Activated CD4-positive, alpha-beta T cell treated with anti-CD3 and anti-CD28 coated beads, Interleukin-2, amount 10 ng/mL, durations not matched to agents 24 days and 14 days (primary cell): ENCODE results near the gene PLEKHJ1. TPM values are rescaled to one million over a fixed set of nuclear protein-coding genes. Genes with fewer than 3 reads are reported as not detected.

Experiments
- DNase-seq: peaks from one replicate; pipeline ENCODE4 v3.0.0; 2022
- H3K27ac Mint-ChIP-seq: one replicate; pipeline ENCODE4 v1.8.0; 2022; ENCODE audit warnings: mild to moderate bottlenecking, mixed read lengths
- H3K27me3 Mint-ChIP-seq: one replicate; pipeline ENCODE4 v1.8.0; 2022; ENCODE audit warnings: mixed read lengths
- H3K36me3 Mint-ChIP-seq: one replicate; pipeline ENCODE4 v1.8.0; 2022; ENCODE audit warnings: low read depth, mild to moderate bottlenecking, mixed read lengths
- H3K4me1 Mint-ChIP-seq: one replicate; pipeline ENCODE4 v1.8.0; 2021; ENCODE audit warnings: mixed read lengths
- H3K4me3 Mint-ChIP-seq: one replicate; pipeline ENCODE4 v1.8.0; 2022; ENCODE audit warnings: mild to moderate bottlenecking, moderate library complexity, mixed read lengths
- H3K9me3 Mint-ChIP-seq: one replicate; pipeline ENCODE4 v1.8.0; 2021; ENCODE audit warnings: mixed read lengths
- intact Hi-C: fragments of 100-400 bp; cut with micrococcal nuclease; formaldehyde crosslinking; loops from one replicate; pipeline ENCODE4 v1.15.1; 2023
- total RNA-seq: library from RNA; stranded (reverse); gene quantifications from 2 replicates; pipeline ENCODE4 v1.2.3, GENCODE V29; 2022

The PLEKHJ1 gene
- total RNA-seq, 1 donor from 2014 or later: 70.5 TPM

DNA sequence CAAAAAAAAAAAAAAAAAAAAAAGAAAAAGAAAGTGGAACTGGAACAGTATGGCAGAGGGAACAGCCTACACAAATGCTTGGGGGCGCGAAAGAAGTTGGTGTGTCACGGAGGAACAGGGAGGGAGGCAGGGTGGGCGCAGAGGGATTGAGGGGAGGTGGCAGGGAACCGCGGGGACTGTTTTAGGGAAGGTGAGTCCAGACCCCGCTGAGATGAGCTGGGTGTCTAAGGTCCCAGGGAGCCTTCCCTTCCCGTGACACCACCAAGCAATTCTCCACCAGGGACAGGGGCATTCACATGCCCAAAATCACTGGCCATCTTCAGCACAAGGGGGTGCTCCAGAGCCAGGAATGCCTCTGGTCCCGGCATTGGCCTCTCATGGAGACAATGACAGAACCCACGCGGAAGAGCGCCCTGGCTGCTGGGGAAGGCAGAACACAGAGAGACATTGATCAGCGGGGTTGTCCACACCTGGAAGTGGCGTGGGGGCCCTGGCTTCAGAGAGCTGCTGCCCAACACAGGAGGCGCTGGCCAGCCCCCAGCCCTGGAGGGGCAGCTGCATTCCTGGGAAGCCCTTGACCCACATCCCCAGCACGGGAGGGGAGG lies 38.9 kb upstream of the PLEKHJ1 start:
- peak; percentile 87 for DNase-seq
- peaks cover 34% of the 10 kb centered on the region for H3K36me3 Mint-ChIP-seq
- no peaks in the 10 kb centered on the region for H3K9me3 Mint-ChIP-seq
- peak overlapping the region; percentile 37 for H3K4me3 Mint-ChIP-seq
- no peaks in the 10 kb centered on the region for H3K27me3 Mint-ChIP-seq
- intact Hi-C loops: loop anchor here (5.0 to 10.0 kb wide), 2 partner anchors 120 to 337 kb away; no protein-coding TSS in a partner anchor
- peaks cover 27% of the 10 kb centered on the region for H3K4me1 Mint-ChIP-seq
- peak overlapping the region; percentile 20 for H3K27ac Mint-ChIP-seq

DNA sequence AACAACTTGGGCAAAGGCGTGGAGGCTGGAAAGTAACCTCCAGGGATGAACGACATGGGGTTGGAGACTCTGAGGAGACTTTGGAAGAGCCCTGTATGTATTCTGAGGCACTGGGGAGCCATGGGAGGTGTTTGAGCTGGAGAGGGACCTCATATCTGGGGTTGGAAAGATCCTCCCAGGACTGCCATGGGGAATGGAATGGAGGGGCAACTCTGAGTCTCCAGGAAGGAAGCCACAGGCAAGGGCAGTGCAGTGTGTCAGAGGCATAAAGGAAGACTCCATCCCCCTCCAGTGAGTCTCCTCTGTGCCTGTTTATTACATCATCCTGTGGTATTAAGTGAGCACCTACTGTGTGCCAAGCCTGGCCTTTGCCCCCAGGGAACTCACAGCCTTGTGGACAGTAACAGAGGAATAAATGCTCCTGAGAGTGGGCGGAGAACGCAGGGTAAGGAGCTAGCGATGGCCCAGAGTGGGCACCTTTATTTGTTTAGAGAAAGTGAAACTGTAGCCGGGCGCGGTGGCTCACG lies 38.1 kb upstream of the PLEKHJ1 start:
- peaks cover 41% of the 10 kb centered on the region for H3K36me3 Mint-ChIP-seq
- intact Hi-C loops: loop anchor here (5.0 to 10.0 kb wide), 2 partner anchors 121 to 338 kb away; no protein-coding TSS in a partner anchor
- no peaks in the 10 kb centered on the region for H3K9me3 Mint-ChIP-seq

DNA sequence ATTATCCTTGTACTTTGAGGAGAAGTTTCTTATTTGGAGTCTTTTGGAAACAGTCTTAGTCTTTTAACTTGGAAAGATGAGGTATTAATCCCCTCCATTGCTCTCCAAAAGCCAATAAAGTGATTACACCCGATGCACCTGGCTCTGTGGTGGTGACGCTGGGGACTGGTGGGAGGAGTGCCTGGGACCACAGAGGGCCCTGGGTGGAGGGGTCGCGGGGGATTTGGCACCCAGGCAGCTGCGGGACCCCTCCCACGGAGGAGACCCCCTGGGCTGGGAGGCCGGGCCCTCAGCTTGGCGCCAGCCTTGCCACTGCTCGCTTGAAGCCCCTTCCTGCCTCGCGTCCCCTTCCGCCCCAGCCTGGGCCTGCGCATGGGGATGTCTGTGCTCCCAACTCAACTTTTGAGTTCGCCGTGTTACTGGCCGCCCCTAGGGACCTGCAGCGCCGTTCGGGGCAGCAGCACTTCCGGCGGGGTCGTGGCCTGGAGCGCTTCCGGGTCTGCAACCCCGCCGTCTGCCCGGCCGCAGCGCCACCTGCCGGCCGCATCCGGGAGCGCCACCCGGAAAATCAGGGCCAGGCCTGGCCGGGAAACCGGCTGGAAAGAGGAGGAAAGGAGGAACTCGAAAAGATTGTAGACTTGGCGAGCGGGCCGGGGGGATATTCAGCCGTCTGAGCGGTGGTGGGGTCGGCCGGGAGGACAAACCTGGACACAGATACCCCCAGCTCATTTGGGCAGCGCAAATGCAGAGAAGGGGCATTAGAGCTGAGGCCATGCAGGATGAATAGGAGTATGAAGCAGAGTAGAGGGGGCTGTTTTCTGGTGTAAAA lies 37.4 kb upstream of the PLEKHJ1 start:
- intact Hi-C loops: loop anchor here (1.0 to 10.0 kb wide), 3 partner anchors 37 to 339 kb away; partner anchors contain the start of genes PLEKHJ1 and SF3A2
- Mint-ChIP-seq H3K4me3 (peak overlapping the region; percentile 84), H3K9me3 (no peaks in the 10 kb centered on the region), H3K27ac (peak overlapping the region; percentile 75), H3K4me1 (peaks cover 27% of the 10 kb centered on the region), H3K36me3 (peaks cover 41% of the 10 kb centered on the region), H3K27me3 (no peaks in the 10 kb centered on the region)
- peak; percentile 95 for DNase-seq

More for the DNA sequence above, 38.1 kb upstream of the PLEKHJ1 start:
- Mint-ChIP-seq H3K27me3 (no peaks in the 10 kb centered on the region), H3K4me3 (peak overlapping the region; percentile 84), H3K27ac (peak overlapping the region; percentile 75), H3K4me1 (peaks cover 27% of the 10 kb centered on the region)
- DNase-seq: peak; percentile 67

DNA sequence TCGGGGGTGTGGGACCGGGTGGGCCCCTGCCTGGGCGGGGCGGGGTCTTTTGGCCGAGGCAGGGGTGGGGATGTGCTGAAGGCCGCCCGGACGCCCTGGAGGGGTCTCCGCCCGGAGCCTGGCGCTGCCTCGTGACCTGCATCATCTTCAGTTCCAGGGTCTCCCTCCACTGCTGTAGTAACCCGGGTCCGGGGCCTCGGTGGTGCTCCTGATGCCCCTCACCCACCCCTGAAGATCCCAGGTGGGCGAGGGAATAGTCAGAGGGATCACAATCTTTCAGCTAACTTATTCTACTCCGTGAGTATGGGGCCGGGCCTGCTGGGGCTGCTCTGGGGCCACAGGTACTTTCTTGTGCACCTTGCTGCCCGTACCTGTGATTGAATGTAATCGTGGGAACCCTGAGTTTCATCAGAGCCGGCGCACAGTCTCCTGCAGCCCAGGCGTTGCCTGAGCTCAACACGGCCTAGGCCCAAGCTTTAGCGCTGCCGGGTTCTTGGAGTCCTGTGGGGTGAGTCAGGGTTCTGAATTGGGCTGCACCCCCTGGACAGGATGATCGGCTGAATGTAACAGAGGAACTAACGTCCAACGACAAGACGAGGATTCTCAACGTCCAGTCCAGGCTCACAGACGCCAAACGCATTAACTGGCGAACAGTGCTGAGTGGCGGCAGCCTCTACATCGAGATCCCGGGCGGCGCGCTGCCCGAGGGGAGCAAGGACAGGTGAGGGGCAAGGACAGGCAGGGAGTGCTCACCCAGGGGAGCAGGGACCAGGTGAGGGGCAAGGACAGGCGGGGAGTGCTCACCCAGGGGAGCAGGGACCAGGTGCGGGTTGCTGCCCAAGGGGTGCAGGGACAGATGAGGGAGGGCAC lies 35.3 kb upstream of the PLEKHJ1 start:
- no peaks in the 10 kb centered on the region for H3K27me3 Mint-ChIP-seq
- peak overlapping the region; percentile 93 for H3K4me3 Mint-ChIP-seq
- H3K9me3 Mint-ChIP-seq: no peaks in the 10 kb centered on the region
- H3K4me1 Mint-ChIP-seq: peaks cover 32% of the 10 kb centered on the region
- intact Hi-C loops: loop anchor here (2.0 to 10.0 kb wide), 3 partner anchors 121 to 341 kb away; partner anchors contain the start of gene AP3D1
- H3K36me3 Mint-ChIP-seq: peaks cover 41% of the 10 kb centered on the region
- H3K27ac Mint-ChIP-seq: peak overlapping the region; percentile 84
- peak; percentile 75 for DNase-seq

DNA sequence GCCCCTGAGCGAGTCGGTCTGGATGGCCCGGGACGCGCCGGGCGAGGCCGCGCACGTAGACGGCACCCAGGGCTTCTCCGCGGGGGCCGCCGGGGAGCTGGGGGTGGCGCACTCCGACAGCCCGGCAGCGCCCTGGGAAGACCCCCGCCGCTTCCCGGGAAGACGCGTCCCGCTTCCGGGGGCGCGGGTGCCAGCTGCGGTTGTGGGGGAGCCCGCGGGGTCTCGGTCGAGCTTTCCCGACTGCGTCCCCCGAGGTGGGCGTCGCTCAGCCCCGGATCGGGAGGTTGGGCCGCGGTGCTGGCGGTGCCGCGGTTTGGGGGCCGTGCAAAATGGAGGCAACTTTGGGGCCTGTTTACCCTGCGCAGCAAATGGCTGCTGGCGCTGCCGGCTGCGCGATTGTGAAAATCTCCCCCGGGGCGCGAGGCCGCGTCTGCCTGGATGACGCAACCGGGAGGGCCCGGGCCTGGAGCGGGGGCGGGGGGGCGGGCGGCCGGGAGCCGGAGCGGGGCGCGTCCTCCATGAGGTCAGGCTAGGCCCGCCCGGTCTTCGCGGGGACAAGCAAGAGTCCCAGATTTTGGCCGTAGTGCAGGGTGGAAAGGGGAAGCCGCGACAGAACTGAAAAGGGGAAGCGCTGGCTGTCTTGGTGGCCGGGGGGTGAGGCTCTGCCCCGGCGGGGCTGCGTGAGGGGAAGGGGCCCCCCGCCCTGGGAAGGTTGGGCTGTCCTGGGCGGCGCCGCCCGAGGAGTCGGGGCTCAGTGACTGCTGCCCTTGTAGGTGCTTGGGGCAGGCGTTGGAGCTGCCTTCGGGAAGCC lies 34.5 kb upstream of the PLEKHJ1 start:
- no peaks in the 10 kb centered on the region for H3K27me3 Mint-ChIP-seq
- peaks cover 35% of the 10 kb centered on the region for H3K4me1 Mint-ChIP-seq
- intact Hi-C loops: loop anchor here (2.0 to 10.0 kb wide), 3 partner anchors 120 to 342 kb away; partner anchors contain the start of gene AP3D1
- peak overlapping the region; percentile 91 for H3K27ac Mint-ChIP-seq
- H3K9me3 Mint-ChIP-seq: no peaks in the 10 kb centered on the region
- DNase-seq: peak; percentile 91
- H3K4me3 Mint-ChIP-seq: peak overlapping the region; percentile 93
- H3K36me3 Mint-ChIP-seq: peaks cover 41% of the 10 kb centered on the region

DNA sequence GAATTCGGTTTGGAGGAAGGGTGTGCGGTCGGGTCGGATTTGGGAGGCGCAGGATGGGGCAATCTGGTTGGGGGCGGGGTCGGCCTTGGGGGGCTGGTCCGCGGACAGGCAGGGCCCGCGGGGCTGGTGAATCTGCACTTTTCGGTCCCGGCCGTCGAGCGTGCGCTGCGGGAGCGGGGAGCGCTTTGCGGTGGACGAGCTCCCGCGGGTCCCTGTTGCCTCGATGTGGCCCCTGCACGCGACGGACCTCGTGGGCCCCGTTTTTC lies 34.0 kb upstream of the PLEKHJ1 start:
- no peaks in the 10 kb centered on the region for H3K9me3 Mint-ChIP-seq
- H3K36me3 Mint-ChIP-seq: peaks cover 40% of the 10 kb centered on the region
- peak; percentile 83 for DNase-seq
- peaks cover 35% of the 10 kb centered on the region for H3K4me1 Mint-ChIP-seq
- no peaks in the 10 kb centered on the region for H3K27me3 Mint-ChIP-seq
- intact Hi-C loops: loop anchor here (2.0 to 10.0 kb wide), 3 partner anchors 119 to 342 kb away; partner anchors contain the start of gene AP3D1
- peak overlapping the region; percentile 93 for H3K4me3 Mint-ChIP-seq
- H3K27ac Mint-ChIP-seq: peak overlapping the region; percentile 91

DNA sequence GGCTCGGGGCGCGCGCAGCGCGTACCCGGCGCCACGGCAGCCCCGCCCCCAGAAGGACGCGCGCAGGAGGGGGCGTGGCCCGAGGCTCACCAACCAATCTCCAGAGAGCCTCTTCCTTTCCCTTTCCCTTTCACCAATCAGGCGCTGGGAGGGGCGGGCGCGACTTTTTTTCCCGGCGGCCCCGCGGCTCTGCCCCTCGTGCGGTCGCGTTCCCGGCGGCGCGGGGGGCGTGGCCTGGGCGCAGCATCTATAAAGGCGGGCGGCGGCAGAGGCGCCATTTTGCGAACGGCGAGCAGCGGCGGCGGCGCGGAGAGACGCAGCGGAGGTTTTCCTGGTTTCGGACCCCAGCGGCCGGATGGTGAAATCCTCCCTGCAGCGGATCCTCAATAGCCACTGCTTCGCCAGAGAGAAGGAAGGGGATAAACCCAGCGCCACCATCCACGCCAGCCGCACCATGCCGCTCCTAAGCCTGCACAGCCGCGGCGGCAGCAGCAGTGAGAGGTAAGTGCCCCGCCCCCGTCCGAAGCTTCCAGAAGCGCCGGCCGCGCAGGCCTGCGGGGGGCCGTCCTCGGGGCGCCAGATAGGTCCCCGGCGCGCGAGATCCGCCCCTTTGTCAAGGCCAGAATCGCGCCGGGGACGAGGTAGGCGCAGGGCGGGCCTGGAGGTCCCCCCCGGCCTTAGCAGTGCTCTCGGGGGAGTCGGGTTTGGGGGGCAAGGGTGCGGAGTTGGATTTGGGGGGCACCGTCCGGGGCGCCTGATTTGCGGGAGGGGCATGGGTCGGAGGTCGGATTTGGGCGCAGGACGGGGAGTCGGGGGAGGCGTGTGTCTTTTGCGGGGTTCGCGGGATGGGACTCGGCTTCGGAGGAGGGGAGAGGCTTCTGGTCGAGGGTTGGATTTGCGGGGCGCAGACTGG lies 33.4 kb upstream of the PLEKHJ1 start:
- Mint-ChIP-seq H3K27ac (peak overlapping the region; percentile 91), H3K4me1 (peaks cover 32% of the 10 kb centered on the region), H3K4me3 (peak overlapping the region; percentile 93), H3K9me3 (no peaks in the 10 kb centered on the region), H3K27me3 (no peaks in the 10 kb centered on the region), H3K36me3 (peaks cover 38% of the 10 kb centered on the region)
- intact Hi-C loops: loop anchor here (1.0 to 10.0 kb wide), 4 partner anchors 33 to 343 kb away; partner anchors contain the start of genes AP3D1, PLEKHJ1 and SF3A2
- peak; percentile 100 for DNase-seq

DNA sequence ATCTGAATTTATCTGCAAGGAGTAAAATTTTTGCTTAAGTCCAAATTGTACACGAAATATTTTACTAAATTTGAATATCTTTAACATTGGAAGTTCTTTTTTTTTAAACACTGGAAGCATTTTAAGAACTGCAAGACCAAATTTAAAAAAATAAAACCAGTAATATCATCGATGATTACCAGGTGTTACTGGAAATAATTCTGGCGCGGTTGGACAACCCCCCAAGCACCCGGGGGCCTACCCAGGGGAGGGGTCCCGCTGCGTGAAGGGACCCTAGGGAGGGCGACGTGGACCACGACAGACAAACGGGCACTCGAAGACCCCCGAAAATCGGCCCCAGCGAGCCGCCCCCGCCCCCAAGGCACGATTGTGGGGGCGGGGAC lies 32.7 kb upstream of the PLEKHJ1 start:
- peaks cover 25% of the 10 kb centered on the region for H3K4me1 Mint-ChIP-seq
- peaks cover 32% of the 10 kb centered on the region for H3K36me3 Mint-ChIP-seq
- peak overlapping the region; percentile 76 for H3K27ac Mint-ChIP-seq
- intact Hi-C loops: loop anchor here (1.0 kb wide), 1 partner anchor 33 kb away; the partner anchor contains the start of genes PLEKHJ1 and SF3A2
- H3K4me3 Mint-ChIP-seq: peak overlapping the region; percentile 93
- no peaks in the 10 kb centered on the region for H3K9me3 Mint-ChIP-seq
- DNase-seq: no peak
- H3K27me3 Mint-ChIP-seq: no peaks in the 10 kb centered on the region

DNA sequence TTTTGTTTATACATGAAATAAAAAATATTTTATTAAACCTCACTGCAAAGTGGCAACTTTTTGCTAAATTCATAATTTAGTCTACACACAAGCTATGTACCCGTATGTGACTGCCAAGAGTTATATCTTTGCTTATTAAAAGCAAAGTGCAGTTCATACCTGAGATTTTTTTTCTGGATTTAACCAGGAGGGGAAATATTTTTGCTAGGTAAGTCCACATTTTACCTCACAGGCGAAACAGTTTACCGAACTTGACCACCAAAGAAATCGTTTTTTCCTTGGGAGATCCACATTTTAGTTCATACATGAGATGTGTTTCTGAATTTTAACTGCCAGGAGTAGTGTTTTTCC lies 32.3 kb upstream of the PLEKHJ1 start:
- Mint-ChIP-seq H3K36me3 (peaks cover 28% of the 10 kb centered on the region), H3K27ac (peak overlapping the region; percentile 16), H3K9me3 (no peaks in the 10 kb centered on the region), H3K4me3 (peak overlapping the region; percentile 93), H3K27me3 (no peaks in the 10 kb centered on the region), H3K4me1 (peaks cover 22% of the 10 kb centered on the region)
- DNase-seq: no peak
- intact Hi-C loops: no loop called here

DNA sequence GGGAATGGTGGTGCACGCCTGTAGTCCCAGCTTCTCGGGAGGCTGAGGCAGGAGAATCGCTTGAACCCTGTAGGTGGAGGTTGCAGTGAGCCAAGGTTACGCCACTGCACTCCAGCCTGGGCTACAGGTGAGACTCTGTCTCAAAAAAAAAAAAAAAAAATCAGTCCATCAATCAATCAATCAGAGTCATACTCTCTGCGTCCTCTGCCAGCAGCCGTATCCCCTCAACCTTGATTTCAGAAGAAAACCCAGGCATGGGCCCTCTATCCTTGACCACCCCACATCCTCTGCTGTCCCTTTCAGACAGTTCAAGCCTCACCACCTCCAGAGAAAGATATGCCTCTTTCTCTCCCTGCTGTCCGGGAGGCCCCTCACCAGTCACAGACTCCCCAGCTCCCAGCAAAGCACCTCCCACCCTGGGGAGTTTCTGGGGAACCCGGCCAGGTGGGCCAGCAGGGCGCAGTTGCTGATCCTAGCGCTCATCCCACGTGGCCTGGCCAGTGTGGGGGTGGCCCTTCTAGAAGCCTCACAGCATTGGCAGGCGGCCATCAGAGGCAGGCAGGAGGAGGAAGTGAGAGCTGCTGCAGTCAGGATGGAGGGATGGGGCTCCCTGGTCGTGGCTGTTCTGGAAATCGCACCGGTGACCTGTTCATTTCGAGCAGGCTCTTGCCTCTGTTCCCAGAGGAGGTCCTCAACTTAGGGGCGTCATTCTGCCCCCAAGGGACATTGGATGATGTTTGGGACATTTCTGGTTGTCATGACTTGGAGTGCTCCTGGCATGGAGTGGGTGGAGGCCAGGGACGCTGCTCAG lies 30.3 kb upstream of the PLEKHJ1 start:
- no peak overlapping the region for H3K4me3 Mint-ChIP-seq
- H3K27ac Mint-ChIP-seq: peak overlapping the region; percentile 67
- intact Hi-C loops: no loop called here
- peaks cover 14% of the 10 kb centered on the region for H3K36me3 Mint-ChIP-seq
- H3K27me3 Mint-ChIP-seq: no peaks in the 10 kb centered on the region
- peak; percentile 75 for DNase-seq
- peaks cover 16% of the 10 kb centered on the region for H3K4me1 Mint-ChIP-seq
- H3K9me3 Mint-ChIP-seq: no peaks in the 10 kb centered on the region

DNA sequence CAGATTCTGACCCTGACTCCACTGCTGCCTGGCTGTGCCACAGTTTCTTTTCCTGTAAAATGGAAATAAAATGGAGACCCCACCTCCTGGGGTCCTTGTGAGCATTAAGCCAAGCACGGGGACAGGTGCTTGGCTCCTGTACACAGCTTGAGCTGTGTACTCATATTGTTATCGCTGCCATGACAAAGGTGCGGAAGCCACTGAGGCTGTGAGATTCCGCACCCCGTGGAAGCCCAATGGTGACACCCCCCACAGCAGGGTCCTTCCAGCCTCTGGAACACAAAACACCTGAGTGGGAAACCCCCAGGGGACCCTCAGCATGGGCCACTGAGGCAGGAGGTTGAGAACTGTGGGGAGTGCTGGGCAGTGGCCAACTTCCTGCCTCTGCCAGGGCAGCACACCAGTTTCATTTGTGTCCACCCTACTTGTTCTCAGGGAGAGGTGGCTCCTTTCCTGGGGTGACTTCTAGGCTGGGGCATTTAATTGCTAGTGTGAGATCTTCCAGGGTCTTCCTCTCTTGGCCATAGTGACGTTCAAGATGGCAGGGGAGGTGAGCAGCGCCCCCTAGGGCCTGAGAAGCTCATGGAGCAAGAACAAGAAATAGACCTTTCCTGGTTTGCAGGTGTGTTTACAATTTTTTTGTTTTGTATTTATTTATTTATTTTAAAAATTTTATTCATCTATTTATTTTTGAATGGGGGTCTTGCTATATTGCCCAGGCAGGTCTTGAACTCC lies 25.5 kb upstream of the PLEKHJ1 start:
- no peak overlapping the region for H3K27ac Mint-ChIP-seq
- intact Hi-C loops: no loop called here
- peaks cover 28% of the 10 kb centered on the region for H3K4me1 Mint-ChIP-seq

More for the DNA sequence above, 25.5 kb upstream of the PLEKHJ1 start:
- Mint-ChIP-seq H3K36me3 (no peaks in the 10 kb centered on the region), H3K4me3 (no peak overlapping the region), H3K9me3 (no peaks in the 10 kb centered on the region), H3K27me3 (no peaks in the 10 kb centered on the region)
- peak; percentile 88 for DNase-seq
